ENCODE measurements around the gene ACER1.
A peak's percentile ranks its signal among the peaks of the same experiment; 100 is the strongest.
"Not testable (repeated sequence)": the region's sequence is repeated elsewhere in the genome, so short reads cannot be mapped to it uniquely, and the experiment has no call there.

ACER1 gene, protein sequence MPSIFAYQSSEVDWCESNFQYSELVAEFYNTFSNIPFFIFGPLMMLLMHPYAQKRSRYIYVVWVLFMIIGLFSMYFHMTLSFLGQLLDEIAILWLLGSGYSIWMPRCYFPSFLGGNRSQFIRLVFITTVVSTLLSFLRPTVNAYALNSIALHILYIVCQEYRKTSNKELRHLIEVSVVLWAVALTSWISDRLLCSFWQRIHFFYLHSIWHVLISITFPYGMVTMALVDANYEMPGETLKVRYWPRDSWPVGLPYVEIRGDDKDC

DNA sequence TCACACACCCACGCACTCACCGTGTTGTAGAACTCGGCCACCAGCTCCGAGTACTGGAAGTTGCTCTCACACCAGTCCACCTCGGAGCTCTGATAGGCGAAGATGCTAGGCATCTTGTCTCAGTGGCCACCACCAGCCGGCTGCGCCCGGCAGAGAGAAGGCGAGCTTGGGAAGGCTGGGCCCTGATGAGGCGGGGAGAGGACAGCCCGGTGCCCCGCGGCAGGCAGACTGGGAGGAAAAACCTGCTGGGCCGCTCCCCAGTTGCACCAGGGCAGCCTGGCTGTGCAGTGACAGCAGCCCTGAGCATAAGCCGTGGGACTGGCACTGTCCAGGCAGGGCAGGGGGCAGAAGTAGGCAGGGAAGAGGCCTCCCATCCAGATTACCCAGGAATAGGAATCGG lies at the start of gene ACER1:
Gene ACER1, minus strand, starts transcription at position 174 of the 400 bp plus-strand sequence. Its CDS starts 61 bp downstream, at position 113.
- no peak for DNase-seq

DNA sequence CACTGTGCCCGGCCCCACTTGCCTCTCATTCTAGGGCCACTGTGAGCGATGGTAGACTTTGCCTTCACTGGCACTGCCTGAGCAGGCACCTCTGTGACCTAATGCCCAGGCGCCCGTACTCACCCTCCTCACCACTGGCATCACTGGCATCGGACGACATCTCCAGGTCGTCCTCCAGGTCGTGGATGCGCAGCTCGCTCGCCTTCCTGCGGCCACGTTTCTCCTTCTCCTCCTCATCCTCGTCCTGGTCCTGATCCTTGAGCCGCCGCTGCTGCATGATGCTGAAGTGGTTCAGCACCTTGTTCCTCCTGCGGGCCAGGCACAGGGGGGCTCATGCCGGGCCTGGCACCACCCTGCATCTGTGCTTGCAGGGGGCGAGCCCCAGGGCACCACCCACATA lies 49.8 kb upstream of the ACER1 start:
- no peak for DNase-seq

DNA sequence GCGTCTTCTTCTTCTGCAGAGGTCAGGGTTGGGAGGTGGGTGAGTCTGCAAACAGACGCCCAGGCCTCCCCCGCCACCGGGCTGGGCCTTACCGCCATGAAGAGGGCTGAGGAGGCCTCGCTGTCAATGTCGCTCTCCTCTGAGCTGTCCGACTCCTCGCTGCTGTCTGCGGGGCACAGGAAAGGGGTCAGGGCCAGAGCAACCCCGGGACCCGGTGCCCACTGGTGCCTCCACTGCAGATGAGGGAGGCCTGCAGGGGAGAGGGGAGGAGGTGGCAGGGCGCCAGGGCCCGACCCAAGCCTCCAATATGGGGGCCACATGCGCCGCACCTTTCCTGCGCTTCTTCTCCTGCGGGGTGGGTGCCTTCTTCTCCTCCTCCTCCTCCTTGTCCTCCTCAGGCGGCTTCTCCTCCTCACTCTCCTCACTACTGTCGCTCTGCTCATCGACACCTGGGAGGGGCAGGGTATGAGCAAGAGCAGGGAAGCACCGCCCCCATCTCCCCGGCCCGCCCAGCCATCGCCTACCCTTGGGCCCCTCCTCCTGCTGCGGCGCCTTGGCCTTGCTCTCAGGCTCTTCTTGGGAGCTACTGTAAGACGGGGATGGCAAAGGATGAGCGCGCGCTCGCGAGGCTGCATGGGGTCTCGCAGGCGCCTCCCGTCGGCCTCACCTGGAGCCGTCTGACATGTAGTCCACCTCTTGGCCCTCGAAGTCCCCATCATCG lies 47.8 kb upstream of the ACER1 start:
- DNase-seq: no peak

DNA sequence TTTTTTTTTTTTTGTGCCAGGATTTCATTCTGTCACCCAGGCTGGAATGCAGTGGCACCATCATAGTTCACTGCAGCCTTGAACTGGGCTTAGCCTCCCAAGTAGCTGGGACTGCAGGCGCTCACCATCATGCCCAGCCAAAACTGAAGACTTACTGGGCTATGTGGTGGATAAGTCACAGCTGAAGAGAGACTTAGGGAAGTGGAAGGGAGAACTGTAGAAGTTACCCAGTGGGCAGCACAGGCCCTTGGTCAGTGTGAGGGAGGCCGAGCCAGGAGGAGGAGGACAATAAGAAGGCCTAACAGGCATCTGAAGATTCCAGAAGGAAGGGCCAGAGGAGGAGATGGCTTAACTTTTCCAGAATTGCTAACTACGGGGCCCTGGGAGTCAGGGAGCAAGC lies 46.3 kb upstream of the ACER1 start:
- no peak for DNase-seq

DNA sequence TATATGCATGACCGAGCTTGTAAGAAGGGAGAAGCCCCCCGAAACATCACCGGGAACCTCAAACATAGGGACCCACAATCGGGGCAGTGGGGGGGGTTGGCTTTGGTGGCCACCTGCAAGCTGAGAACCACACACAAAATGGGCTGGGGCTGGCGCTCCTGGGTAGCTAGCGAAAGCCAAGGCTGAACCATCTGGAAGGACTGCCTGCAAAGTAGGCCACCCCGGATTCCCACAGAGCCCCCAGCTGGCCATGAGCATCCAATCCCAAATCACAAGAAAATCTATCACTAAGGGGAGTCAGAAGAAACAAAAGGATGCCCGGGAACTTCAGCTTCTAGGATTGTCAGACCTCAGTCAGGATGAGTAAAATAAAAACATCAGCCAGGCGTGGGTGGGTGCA lies 45.1 kb upstream of the ACER1 start:
- DNase-seq: no peak

DNA sequence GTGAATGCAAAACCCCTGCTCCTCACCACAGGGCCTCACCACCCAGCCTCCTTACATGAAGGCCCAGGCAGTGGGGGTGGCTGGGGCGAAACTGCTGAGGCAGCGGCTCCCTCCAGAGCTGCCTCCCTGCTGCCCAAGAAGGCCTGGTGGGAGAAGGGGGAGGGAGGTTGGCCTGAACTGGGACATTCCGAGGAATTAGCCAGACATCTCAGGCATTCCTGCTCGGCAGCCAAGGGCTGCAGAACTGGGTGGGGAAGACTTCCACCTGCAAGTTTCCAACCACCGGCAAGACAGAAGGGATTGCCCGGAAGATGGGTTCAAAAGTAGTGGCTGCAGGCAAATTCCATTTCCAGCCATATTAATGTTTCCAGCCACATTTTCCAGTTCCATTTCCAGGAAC lies 44.6 kb upstream of the ACER1 start:
- DNase-seq: no peak

DNA sequence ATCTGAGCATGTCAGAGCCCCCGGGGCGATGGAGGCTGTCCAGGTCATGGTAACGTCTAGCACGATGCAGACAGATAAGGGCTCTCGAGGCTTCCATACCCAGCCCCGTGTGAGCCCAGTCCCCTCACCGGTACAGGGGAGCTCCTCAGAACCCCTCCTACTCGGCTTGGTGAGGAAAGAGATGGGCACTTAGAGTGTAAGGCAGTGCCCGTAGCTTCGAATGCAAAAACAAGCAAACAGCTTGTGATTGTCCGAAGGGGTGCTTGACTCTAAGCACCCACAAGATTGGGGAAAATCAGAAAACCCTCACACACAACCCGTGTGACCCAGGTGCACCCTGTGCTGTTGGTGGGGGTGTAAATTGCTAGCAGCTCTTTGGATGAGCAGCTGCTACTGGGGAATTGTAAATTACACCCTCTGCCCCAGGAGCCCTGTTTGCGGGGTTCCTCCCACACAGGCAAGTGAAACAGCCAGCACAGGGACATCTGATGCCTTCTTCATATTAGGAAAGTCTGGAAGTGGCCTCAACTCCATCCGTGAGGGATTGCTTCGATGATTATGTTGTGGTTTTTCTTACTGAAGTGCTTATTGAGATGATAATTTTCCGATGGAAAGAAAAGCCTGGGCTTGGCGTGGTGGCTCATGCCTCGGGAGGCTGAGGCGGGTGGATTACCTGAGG lies 43.2 kb upstream of the ACER1 start:
- no peak for DNase-seq

DNA sequence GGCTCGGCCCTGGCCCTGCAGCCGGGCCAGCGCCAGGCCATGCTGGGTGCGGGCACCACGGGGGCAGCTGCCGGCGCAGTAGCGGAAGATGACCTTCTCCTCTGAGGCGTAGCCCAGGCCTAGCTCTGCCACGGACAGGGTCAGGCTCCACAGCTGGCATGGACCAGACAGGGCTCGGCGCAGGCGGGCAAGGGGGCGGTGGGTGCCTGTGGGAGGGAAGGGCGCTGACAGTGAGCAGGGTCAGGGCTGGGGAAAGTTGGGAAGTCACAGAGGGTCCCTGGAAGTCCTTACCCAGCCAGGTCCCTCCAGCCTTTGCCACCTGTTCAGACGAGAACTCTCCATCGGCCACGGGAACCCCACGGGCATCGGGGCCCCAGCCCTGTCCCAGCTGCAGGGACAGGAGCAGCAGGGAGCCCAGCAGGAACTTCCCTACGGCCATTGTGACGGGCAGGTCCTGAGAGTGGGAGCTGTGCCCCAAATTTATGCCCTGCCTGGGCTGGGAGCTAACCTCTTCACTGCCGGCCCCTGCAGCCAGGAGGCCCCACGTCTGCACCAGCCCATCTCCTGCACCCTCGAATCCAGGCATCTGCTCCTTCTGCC lies 42.1 kb upstream of the ACER1 start, which contains the start of gene PSPN:
Gene PSPN, minus strand, starts transcription at position 523 of the 600 bp plus-strand sequence. Its CDS starts 84 bp downstream, at position 439.
- DNase-seq: no peak

DNA sequence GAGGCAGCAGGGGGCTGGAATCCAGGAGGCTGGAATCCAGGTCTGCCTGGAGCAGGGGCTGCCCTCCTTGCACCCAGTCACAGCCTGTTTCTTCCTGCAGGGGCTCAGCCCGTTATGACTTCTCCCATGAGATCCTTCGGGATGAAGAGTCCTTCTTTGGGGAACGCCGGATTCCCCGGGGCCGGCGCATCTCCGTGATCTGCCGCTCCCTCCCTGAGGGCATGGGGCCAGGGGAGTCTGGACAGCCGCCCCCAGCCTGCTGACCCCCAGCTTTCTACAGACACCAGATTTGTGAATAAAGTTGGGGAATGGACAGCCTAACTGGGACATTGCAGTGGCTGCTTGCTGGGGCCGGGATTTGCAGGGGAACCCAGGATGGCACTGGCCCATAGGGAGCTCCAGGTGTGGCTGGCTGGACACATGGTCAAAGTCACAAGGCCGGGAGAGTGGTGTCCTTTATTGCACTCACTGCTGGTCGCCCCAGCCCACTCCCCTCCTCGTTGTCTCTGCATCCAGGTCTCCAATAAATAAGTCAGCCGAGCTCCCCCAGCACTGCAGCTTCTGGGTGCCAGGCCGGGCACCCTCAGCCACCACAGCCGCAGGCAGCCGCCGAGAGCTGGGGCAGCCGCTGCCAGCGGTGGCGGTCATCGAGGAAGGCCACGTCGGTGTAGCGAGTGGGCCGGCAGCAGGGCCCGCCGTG lies 41.4 kb upstream of the ACER1 start:
- no peak for DNase-seq

DNA sequence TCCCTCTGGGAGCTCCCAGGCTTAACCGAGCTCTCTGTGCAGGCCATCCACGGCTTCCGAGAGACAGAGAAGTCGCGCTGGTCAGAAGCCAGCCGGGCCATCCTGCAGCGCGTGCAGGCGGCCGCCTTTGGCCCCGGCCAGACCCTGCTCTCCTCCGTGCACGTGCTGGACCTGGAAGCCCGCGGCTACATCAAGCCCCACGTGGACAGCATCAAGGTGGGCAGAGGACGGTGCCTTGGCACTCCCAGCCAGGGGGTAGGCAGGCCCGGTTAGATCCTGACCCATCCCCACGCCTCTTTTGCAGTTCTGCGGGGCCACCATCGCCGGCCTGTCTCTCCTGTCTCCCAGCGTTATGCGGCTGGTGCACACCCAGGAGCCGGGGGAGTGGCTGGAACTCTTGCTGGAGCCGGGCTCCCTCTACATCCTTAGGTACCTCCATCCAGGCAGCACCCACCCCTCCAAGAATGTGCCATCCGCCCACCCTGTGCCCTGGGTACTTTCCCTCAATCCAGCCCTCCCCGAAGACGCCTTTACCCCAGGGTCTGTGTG lies 40.8 kb upstream of the ACER1 start:
- no peak for DNase-seq

DNA sequence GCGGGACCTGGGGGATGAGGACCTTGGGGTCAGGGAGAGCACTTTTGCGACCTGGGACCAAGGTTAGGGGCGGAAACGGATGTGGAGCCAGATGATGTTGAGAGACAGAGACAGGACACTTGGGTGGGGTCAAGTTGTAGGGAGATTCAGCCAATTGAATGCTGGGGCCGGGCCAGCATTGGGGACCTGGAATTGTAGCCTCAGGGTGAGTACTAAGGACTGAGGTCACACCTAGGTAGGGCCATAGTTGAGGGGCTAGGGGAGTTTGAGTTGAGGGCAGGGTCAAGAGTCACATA lies 40.3 kb upstream of the ACER1 start:
- DNase-seq: no peak

DNA sequence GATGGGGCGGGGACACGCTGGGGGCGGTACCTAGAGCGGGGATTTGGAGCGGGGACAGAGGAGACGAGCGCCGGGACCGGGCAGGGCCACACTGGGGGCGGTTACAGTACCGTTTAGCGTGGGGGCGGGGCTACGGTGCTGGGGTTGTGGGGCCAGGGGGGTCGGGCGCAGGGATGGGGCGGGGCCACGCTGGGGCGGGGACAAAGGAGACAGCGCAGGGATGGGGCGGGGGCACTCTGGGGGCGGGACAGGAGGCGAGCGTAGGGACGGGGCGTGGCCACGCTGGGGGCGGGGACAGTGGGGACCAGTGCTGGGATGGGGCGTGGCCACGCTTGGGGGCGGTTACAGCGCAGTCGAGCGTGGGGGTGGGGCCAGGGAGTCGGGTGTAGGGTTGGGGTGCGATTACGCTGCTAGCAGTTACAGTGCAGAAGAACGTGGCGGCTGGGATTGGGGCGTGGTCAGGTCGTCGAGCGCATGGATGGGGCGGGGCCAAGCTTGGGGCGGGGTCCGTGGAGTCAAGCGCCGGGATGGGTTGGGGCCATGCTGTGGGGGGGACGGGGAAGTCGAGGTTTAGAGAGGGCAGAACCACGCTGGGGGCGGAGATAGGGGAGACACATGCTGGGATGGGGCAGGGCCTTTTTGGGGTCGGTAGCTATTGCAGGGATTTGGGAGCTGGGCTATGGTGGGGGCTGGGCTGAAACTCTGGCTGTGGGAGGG lies 39.8 kb upstream of the ACER1 start:
- DNase-seq: peak; percentile 100

DNA sequence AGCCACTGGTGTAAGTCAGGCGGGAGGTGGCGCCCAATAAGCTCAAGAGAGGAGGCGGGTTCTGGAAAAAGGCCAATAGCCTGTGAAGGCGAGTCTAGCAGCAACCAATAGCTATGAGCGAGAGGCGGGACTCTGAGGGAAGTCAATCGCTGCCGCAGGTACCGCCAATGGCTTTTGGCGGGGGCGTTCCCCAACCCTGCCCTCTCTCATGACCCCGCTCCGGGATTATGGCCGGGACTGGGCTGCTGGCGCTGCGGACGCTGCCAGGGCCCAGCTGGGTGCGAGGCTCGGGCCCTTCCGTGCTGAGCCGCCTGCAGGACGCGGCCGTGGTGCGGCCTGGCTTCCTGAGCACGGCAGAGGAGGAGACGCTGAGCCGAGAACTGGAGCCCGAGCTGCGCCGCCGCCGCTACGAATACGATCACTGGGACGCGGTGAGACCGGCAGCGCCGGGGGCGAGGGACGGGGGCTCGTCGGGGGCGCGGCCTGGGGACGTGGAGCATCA lies 39.2 kb upstream of the ACER1 start, which contains the start of gene ALKBH7:
Gene ALKBH7, plus strand, starts transcription at position 201 of the 502 bp plus-strand sequence. Its CDS starts 27 bp downstream, at position 228.
- DNase-seq: peak; percentile 95 to 97

DNA sequence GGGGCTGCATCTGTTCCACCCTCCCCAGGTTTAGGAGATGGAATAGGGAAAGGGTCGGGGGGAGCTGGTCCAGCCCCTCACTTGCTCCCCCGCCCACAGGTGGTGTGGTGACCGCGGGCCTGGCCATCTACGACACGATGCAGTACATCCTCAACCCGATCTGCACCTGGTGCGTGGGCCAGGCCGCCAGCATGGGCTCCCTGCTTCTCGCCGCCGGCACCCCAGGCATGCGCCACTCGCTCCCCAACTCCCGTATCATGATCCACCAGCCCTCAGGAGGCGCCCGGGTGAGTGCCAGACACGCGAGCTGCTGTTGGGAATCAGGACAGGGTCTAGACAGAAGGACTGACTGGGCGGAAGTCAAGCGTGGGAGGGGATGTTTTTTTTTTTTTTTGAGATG lies 30.9 kb upstream of the ACER1 start:
- no peak for DNase-seq

DNA sequence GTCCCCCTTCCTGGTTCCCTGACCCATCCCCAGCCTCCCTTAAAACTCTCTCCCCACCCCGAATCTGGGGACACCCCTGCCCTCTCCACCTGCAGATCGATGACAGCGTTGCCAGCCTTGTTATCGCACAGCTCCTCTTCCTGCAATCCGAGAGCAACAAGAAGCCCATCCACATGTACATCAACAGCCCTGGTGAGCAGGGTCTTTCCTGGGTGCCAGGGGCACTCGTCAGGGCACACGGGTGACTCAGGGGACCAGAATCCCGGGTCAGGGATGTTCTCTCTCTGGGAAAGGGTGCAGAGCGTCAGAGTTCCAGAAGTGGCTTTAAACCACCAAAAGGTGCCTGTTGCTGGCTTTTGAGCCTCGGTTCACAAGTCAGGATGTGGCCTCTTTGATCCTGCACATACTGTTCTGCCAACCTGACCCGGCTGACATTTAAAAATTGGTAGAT lies 29.0 kb upstream of the ACER1 start:
- DNase-seq: peak; percentile 25 to 37

DNA sequence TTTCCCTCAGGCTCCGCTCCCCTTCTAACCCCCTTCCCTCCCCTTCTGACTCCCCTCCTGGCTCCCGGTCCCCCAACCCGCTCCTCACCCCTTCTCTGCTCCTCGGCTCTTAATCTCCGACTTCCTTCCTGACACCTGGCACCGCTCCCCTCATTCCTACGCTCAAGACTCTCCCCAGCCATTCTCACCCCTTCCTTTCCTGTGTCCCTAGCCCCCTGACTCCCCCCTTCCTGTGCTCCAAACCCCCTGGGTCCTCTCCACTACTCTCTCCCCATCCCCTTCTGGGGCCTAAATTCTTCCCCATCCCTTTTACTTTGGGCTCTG lies 28.6 kb upstream of the ACER1 start:
- DNase-seq: peak in 1 of 2 experiments; percentile 23

DNA sequence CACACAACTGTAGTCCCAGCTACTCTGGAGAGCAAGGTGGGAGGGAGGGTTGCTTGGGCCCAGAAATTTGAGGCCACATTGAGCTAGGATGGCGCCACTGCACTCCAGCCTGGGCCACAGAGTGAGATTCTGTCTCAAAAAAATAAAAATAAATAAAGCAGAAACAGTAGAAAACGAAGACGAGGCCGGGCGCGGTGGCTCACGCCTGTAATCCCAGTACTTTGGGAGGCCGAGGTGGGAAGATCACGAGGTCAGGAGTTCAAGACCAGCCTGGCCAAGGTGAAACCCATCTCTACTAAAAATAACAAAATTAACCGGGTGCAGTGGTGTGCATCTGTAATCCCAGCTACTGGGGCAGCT lies 27.4 kb upstream of the ACER1 start:
- not testable (repeated sequence) for DNase-seq

DNA sequence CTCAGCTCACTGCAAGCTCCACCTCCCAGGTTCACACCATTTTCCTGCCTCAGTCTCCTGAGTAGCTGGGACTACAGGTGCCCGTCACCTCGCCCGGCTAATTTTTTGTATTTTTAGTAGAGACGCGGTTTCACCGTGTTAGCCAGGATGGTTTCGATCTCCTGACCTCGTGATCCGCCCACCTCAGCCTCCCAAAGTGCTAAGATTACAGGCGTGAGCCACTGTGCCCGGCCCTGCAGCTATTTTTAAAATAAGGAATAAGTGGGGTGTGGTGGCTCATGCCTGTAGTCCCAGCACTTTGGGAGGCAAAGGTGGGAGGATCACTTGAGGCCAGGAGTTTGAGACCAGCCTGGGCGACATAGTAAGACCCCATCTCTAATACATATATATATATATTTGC lies 27.0 kb upstream of the ACER1 start:
- DNase-seq: not testable (repeated sequence)

DNA sequence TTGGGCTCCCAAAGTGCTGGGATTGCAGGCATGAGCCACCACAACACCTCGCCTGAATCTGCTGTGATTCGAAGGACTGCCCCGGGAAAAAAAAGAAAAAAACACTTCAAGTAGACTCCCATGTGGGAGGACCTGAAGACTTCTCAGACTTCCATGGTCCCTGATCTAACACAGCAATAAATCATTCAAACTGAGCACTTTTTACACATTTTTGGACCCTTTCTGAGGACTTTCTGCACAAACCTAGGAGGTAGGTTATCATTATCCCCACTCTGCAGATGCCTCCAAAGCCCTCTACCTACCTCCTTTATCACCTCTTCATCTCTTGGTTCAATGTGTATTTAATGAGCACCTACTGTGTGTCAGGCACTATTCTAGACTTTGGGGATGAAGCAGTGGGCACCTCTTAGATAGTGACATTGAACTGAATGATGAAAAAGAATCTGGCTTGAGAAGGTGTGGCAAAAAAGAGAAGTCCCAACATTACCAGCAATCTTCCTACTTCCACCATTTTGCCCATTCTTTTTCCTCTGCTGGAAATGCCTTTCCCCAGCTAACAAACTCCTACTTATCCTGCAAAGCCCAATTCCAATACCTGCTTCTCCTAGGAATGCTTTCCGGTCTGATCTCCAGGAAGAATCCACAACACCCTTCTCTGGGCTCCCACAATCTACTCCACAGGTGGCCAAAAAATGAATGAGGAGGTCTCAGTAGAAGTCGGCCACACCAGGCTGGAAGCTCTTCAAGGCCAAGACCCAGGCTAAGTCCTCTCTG lies 26.3 kb upstream of the ACER1 start:
- DNase-seq: no peak

DNA sequence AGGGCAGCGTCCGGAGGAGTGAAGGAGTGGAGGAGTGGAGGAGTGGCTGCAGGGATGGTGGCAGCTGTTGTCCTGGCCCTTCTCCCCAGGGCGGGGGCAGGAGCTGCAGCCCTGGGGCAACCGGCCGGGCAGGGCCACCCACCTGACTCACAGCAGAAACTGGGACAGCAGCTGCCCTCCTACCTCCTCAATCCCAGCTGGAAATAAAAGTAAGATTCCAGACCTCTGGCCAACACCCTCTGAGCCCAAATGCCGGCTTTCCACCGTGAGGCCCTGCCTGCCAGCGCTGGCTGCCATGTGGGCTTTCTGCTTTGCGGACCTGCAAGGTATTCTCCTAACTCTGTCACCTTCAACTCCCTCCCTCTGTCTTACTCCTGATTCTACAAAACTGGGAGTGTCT lies 24.6 kb upstream of the ACER1 start:
- DNase-seq: no peak

DNA sequence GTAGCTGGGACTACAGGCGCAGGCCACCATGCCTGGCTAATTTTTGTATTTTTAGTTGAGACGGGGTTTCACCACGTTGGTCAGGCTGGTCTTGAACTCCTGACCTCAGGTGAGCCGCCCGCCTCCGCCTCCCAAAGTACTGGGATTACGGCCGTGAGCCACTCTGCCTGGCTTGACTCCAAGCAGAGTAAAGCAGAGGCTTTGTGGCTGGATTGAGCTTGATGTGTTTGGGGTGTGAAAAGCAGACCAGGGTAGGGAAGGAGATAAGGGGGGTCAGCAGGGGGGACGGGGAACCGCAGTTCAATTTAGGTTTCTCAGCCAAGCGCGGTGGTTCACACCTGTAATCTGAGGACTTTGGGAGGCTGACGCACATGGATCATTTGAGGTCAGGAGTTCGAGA lies 23.8 kb upstream of the ACER1 start:
- DNase-seq: no peak
